Caki2 (cell line): ENCODE measurements around the gene MBOAT7. TPM values are rescaled to one million over a fixed set of nuclear protein-coding genes. Genes with fewer than 3 reads are reported as not detected.
"Not testable (repeated sequence)": the region's sequence is repeated elsewhere in the genome, so short reads cannot be mapped to it uniquely, and the experiment has no call there.

ENCODE experiments used
- DNase-seq: peaks from one replicate; pipeline ENCODE4 v3.0.0-alpha.2; 2015; ENCODE audit warnings: low read depth
- in situ Hi-C: cut with HindIII; loops from 2 replicates; pipeline ENCODE4 v1.10.0; 2016; ENCODE audit warnings: low sequenced_read_pairs, low pct_unique_long_range_greater_than_20kb, mixed read lengths
- total RNA-seq: library from RNA; depleted of rRNA; stranded (reverse); fragments of >200 nt; shearing (Covaris generic); gene quantifications from 2 replicates; pipeline ENCODE4 v1.2.3, GENCODE V29; 2014; ENCODE audit warnings: low replicate concordance; rRNA removed

The MBOAT7 gene
- 40.1 and 108 TPM in 2 replicates for total RNA-seq

- in situ Hi-C loops, result no loop called here
- no peak for DNase-seq
These were observed at the start of gene MBOAT7 for GRCh38 chr19:54189145-54189734. TSS of gene MBOAT7 (minus strand) at chr19:54189580. CDS start at chr19:54188508, 1,072 bp downstream.

- in situ Hi-C loops, result no loop called here
These were observed 44.6 kb upstream of the MBOAT7 start for GRCh38 chr19:54233941-54234340.

GRCh38 chr19:54231077-54231931 lies 41.9 kb upstream of the MBOAT7 start:
- peak; percentile 88 for DNase-seq
- in situ Hi-C loops, result no loop called here

More at GRCh38 chr19:54233941-54234340, 44.6 kb upstream of the MBOAT7 start:
- DNase-seq, result no peak

GRCh38 chr19:54230031-54230430 lies 40.7 kb upstream of the MBOAT7 start:
- in situ Hi-C loops, result no loop called here
- DNase-seq, result no peak

- in situ Hi-C loops, result no loop called here
- DNase-seq, result no peak
These were observed 39.8 kb upstream of the MBOAT7 start for GRCh38 chr19:54229146-54229545.

GRCh38 chr19:54224619-54225018 lies 35.2 kb upstream of the MBOAT7 start:
- in situ Hi-C loops, result not testable (repeated sequence)

GRCh38 chr19:54223937-54224281 lies 34.5 kb upstream of the MBOAT7 start:
- in situ Hi-C loops, DNase-seq: not testable (repeated sequence)

More at GRCh38 chr19:54224619-54225018, 35.2 kb upstream of the MBOAT7 start:
- not testable (repeated sequence) for DNase-seq

GRCh38 chr19:54223277-54223936 lies 34.0 kb upstream of the MBOAT7 start:
- DNase-seq, in situ Hi-C loops: not testable (repeated sequence)

- in situ Hi-C loops, DNase-seq: not testable (repeated sequence)
These were observed 33.3 kb upstream of the MBOAT7 start, which contains the start of gene LILRB3 for GRCh38 chr19:54222474-54223276. TSS of gene LILRB3 (minus strand) at chr19:54223007. CDS start at chr19:54222976, 31 bp downstream.

- DNase-seq, in situ Hi-C loops: not testable (repeated sequence)
These were observed 32.6 kb upstream of the MBOAT7 start for GRCh38 chr19:54221947-54222346.

GRCh38 chr19:54219702-54220101 lies 30.3 kb upstream of the MBOAT7 start:
- in situ Hi-C loops, DNase-seq: not testable (repeated sequence)

- in situ Hi-C loops, result no loop called here
- no peak for DNase-seq
These were observed 29.7 kb upstream of the MBOAT7 start for GRCh38 chr19:54218960-54219661.

GRCh38 chr19:54218259-54218658 lies 28.9 kb upstream of the MBOAT7 start:
- in situ Hi-C loops, result no loop called here
- DNase-seq, result no peak

- in situ Hi-C loops, DNase-seq: not testable (repeated sequence)
These were observed 28.3 kb upstream of the MBOAT7 start for GRCh38 chr19:54217517-54218247.

GRCh38 chr19:54216869-54217268 lies 27.5 kb upstream of the MBOAT7 start:
- no peak for DNase-seq
- in situ Hi-C loops, result no loop called here

- in situ Hi-C loops, DNase-seq: not testable (repeated sequence)
These were observed 25.4 kb upstream of the MBOAT7 start for GRCh38 chr19:54214734-54215133.

GRCh38 chr19:54214217-54214616 lies 24.8 kb upstream of the MBOAT7 start:
- in situ Hi-C loops, DNase-seq: not testable (repeated sequence)
